ENCODE data around the gene GGA1.
"Not testable (repeated sequence)": the region's sequence is repeated elsewhere in the genome, so short reads cannot be mapped to it uniquely, and the experiment has no call there.

The GGA1 gene

DNA sequence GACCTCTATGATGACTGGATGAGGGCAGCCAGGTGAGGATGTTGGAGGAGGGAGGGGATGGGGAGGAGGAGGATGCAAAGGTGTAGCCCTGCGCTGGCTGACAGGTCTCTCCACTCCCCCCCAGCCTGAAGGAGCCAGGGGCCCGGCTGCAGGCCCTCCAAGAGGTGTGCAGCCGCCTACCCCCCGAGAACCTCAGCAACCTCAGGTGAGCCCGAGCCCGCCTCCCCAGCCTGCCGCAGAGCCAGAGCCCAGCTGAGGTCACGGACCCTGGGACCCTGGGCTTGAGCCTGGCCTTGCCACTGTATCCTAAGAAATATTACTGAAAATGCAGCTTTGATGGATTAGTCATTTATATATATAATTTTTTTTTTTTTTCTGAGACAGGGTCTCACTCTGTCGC lies 38.7 kb downstream of the GGA1 start:
- no peak overlapping the region for H3K4me3 ChIP-seq (ENCODE audit: low read depth, low read length)
- in situ Hi-C loops (cut with HindIII; ENCODE audit: low sequenced_read_pairs): no loop called here
- TF ChIP-seq, protein P1, sequence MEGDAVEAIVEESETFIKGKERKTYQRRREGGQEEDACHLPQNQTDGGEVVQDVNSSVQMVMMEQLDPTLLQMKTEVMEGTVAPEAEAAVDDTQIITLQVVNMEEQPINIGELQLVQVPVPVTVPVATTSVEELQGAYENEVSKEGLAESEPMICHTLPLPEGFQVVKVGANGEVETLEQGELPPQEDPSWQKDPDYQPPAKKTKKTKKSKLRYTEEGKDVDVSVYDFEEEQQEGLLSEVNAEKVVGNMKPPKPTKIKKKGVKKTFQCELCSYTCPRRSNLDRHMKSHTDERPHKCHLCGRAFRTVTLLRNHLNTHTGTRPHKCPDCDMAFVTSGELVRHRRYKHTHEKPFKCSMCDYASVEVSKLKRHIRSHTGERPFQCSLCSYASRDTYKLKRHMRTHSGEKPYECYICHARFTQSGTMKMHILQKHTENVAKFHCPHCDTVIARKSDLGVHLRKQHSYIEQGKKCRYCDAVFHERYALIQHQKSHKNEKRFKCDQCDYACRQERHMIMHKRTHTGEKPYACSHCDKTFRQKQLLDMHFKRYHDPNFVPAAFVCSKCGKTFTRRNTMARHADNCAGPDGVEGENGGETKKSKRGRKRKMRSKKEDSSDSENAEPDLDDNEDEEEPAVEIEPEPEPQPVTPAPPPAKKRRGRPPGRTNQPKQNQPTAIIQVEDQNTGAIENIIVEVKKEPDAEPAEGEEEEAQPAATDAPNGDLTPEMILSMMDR (IDR thresholded peaks at IDR 0.05; ENCODE audit: low read depth, low read length, missing control alignments): no peak
- no peak for DNase-seq (ENCODE audit: low read depth)

DNA sequence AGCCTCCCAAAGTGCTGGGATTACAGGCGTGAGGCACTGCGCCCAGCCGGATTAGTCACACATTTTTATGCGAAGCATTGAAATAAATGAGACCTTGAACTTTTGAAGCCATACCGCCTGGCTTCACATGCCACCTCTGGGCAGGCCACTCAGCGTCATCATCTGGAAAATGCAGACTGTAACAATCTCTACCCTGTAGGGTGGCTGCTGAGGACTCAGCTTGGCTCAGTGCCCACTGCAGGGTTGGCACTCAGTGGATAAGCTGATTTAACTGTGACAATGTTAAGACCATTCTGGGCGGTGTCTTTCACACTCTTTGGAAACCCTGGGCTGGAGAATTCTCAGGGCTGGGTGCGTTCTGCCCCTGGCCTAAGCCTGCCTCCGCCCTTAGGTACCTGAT lies 39.3 kb downstream of the GGA1 start:
- in situ Hi-C loops (cut with HindIII; ENCODE audit: low sequenced_read_pairs): no loop called here
- peak; percentile 53 for DNase-seq (ENCODE audit: low read depth)
- TF ChIP-seq, protein P1 (IDR thresholded peaks at IDR 0.05; ENCODE audit: low read depth, low read length, missing control alignments): no peak
- no peak overlapping the region for H3K4me3 ChIP-seq (ENCODE audit: low read depth, low read length)

DNA sequence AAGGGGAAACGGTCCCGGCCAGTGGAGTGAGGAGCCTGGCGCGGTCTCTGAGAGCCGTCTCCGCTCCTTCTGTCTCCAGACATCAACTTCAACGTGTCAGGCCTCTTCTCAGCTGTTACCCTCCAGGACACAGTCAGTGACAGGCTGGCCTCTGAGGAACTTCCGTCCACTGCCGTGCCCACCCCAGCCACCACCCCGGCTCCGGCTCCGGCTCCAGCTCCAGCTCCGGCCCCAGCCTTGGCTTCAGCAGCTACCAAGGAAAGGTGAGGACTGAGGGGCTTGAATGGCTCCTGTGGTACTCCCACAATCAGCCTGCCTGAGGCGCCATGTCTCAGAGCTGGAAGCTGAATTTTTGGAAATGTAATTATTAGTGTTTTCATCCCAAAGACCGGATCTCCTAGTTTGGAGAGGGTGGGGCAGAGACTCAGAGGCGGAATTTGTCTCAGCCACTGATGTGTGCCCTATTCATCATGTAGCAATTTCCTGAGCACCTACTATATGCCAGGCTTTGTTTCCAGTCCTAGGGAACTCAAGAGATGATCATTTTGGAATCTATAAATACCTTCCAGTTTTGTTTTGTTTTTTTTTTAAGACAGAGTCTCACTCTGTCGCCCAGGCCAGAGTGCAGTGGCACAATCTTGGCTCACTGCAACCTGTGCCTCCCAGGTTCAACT lies 42.0 kb downstream of the GGA1 start:
- in situ Hi-C loops (cut with HindIII; ENCODE audit: low sequenced_read_pairs): no loop called here
- TF ChIP-seq, protein P1 (IDR thresholded peaks at IDR 0.05; ENCODE audit: low read depth, low read length, missing control alignments): no peak
- no peak for DNase-seq (ENCODE audit: low read depth)
- no peak overlapping the region for H3K4me3 ChIP-seq (ENCODE audit: low read depth, low read length)

DNA sequence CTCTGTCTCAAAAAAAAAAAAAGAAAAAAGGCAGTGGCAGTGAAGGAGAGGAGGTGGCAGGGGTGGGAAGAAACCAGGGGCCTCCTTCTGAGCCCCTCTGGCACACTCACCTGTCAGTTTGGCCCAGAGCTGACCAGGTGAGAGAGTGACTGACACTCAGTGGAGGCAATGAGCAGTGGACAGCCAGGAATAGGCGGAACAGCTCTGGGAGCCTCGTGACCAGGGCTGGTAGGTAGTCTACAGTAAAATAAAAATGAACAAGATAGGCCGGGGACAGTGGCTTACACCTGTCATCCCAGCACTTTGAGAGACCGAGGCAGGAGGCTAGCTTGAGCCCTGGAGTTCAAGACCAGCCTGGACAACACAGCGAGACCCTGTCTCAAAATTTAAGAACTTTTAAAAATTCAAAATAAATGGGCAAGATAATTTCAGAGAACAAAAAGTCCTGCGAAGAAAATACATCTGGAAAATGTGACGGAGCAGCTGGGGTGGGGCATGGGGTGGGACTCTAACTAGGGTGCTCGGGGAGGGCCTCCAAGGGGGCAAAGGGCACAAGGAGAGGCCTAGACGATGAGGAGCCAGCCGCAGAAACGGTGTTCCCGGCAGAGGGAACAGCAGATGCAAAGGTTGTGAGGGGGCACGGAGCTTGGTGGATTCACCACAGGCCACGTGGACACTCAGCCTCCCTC lies 46.1 kb downstream of the GGA1 start:
- DNase-seq (ENCODE audit: low read depth): no peak
- no peak overlapping the region for H3K4me3 ChIP-seq (ENCODE audit: low read depth, low read length)
- in situ Hi-C loops (cut with HindIII; ENCODE audit: low sequenced_read_pairs): no loop called here
- TF ChIP-seq, protein P1 (IDR thresholded peaks at IDR 0.05; ENCODE audit: low read depth, low read length, missing control alignments): no peak

DNA sequence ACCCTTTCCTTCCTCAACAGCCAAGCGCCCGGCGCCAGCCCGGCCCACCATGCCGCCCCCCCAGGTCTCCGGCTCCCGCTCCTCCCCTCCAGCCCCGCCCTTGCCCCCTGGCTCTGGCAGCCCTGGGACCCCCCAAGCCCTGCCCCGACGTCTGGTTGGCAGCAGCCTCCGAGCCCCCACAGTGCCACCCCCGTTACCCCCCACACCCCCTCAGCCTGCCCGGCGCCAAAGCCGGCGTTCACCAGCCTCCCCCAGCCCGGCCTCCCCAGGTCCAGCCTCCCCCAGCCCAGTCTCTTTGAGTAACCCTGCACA lies 46.6 kb downstream of the GGA1 start:
- TF ChIP-seq, protein P1 (IDR thresholded peaks at IDR 0.05; ENCODE audit: low read depth, low read length, missing control alignments): no peak
- in situ Hi-C loops (cut with HindIII; ENCODE audit: low sequenced_read_pairs): no loop called here
- H3K4me3 ChIP-seq (ENCODE audit: low read depth, low read length): no peak overlapping the region
- no peak for DNase-seq (ENCODE audit: low read depth)

DNA sequence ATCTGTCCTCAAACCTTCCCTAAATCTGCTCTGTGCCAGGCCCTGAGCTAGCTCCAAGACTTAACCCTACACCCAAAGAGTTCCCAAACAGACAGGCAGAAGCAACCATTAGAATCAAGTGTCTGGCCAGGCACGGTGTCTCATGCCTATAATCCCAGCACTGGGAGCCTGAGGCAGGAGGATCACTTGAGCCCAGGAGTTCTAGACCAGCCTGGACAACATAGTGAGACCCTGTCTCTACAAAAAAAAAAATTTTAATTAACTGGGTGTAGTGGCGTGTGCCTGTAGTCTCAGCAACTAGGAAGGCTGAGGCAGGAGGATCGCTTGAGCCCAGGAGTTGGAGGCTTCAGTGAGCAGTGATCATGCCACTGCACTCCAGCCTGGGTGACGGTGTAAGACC lies 47.9 kb downstream of the GGA1 start:
- H3K4me3 ChIP-seq (ENCODE audit: low read depth, low read length); DNase-seq (ENCODE audit: low read depth); in situ Hi-C loops (cut with HindIII; ENCODE audit: low sequenced_read_pairs): not testable (repeated sequence)

DNA sequence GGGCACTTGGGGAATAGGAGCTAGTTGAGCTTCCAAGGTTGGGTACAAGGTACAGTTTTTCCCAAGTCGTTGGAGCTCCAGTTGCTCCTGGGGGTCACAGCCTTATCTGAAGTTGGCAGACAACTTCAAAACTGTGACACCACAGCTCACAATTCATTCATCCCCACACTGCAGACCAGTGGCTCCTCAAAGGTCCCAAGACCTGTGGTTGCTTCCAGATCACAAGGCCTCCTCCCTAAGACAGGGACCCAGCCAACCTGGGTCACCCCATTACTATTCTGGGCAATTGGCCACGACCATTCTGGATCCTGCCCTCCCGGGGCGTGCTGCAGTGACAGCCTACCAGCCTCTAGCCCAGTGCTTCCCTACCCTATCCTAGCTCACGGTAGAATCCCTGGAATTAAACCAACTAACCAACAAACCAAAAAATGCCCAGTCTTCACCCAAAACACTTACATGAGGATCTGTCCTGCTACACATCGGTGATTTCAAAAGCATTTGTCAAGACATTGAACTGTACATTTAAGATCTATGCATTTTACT lies 49.0 kb downstream of the GGA1 start:
- peak overlapping the region; percentile 61 for H3K4me3 ChIP-seq (ENCODE audit: low read depth, low read length)
- no peak for DNase-seq (ENCODE audit: low read depth)
- in situ Hi-C loops (cut with HindIII; ENCODE audit: low sequenced_read_pairs): no loop called here
- TF ChIP-seq, protein P1 (IDR thresholded peaks at IDR 0.05; ENCODE audit: low read depth, low read length, missing control alignments): no peak

Measured in astrocyte of the cerebellum (primary cell).